ENCODE results near the gene RTRAF.

DNA sequence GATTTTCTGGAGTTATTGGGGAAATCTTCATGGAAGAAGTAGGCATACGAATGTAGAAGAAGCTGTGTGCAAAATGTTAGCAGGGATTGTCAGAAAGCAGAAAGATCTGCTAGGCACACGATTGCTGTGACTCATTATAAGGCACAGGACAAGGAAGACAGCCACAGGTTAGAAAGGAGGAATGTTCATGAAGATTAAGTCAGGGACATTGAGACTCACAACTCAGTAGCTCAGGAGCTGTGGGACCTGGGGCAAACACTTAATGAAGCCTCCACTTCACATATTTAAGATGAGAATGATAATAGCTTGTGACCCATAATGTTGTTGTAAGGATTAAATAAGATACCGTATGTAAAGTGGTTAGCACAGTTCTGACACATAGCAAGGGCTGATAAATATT, 26.6 kb upstream of the RTRAF start:
- TF ChIP-seq, protein P1, sequence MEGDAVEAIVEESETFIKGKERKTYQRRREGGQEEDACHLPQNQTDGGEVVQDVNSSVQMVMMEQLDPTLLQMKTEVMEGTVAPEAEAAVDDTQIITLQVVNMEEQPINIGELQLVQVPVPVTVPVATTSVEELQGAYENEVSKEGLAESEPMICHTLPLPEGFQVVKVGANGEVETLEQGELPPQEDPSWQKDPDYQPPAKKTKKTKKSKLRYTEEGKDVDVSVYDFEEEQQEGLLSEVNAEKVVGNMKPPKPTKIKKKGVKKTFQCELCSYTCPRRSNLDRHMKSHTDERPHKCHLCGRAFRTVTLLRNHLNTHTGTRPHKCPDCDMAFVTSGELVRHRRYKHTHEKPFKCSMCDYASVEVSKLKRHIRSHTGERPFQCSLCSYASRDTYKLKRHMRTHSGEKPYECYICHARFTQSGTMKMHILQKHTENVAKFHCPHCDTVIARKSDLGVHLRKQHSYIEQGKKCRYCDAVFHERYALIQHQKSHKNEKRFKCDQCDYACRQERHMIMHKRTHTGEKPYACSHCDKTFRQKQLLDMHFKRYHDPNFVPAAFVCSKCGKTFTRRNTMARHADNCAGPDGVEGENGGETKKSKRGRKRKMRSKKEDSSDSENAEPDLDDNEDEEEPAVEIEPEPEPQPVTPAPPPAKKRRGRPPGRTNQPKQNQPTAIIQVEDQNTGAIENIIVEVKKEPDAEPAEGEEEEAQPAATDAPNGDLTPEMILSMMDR (conservative IDR thresholded peaks at IDR 0.05), result no peak
- TF ChIP-seq EZH2 (IDR thresholded peaks at IDR 0.05; ENCODE audit: low read depth), result no peak

Measured in PC-9 (cell line).